Measurements from ENCODE around the gene C17orf75.

C17orf75 gene

GRCh38 chr17:32299580-32300164 is 42.3 kb downstream of the C17orf75 start:
- TF ChIP-seq, protein P1, sequence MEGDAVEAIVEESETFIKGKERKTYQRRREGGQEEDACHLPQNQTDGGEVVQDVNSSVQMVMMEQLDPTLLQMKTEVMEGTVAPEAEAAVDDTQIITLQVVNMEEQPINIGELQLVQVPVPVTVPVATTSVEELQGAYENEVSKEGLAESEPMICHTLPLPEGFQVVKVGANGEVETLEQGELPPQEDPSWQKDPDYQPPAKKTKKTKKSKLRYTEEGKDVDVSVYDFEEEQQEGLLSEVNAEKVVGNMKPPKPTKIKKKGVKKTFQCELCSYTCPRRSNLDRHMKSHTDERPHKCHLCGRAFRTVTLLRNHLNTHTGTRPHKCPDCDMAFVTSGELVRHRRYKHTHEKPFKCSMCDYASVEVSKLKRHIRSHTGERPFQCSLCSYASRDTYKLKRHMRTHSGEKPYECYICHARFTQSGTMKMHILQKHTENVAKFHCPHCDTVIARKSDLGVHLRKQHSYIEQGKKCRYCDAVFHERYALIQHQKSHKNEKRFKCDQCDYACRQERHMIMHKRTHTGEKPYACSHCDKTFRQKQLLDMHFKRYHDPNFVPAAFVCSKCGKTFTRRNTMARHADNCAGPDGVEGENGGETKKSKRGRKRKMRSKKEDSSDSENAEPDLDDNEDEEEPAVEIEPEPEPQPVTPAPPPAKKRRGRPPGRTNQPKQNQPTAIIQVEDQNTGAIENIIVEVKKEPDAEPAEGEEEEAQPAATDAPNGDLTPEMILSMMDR (conservative IDR thresholded peaks at IDR 0.05; ENCODE audit: low read depth) = no peak
- no peak overlapping the region for H3K27ac ChIP-seq
- POLR2A ChIA-PET (ENCODE audit: low non-redundant PET) = no interaction called here
- CTCF ChIA-PET = interaction anchor here (0.6 kb wide), 2 partner anchors 19 to 210 kb away, joined by 3 to 4 read pairs; no protein-coding TSS in a partner anchor
- no peak for DNase-seq (ENCODE audit: low spot score)

DNA sequence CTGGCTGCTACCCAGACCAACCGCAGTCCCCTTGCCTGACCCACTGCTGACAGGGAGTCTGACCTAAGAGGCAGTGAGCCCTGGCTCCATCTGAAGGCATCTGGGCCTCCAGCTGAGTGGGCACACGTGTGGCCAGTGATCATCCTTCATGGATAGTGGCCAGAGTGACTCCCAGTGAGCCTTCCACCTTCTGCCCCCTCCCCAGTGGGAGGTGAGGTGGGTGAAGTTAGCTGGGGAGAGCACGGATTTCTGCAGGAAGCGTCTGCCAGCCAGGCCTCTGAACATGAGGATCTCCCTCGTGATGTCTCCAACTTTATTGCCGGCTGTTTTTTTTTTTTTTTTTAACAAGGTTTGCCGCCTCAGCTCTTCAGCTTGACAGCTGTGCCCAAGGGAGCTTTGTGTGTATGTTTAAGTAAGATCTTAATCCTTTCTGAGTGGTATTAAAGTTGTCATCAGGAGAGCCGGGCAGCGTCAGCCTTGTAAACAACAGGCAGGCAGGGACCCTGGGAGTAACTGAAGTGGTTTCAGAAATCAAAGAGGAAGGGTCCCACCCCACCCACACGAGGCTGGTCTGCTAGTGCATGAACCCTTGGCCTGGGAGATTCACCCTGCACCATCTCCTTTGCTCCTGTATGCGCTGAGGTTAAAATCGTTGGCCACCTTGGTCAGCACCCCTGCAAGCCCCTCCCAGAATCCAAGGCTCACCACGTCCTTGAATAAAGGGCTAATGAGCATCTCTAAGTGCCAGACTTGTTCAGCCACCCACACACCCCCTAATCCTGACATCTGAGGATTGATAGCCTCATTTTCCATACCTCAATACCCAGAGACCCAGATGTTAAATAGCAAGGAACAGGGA is 43.0 kb downstream of the C17orf75 start:
- POLR2A ChIA-PET (ENCODE audit: low non-redundant PET) = no interaction called here
- CTCF ChIA-PET = interaction anchor here (0.6 kb wide), 2 partner anchors 20 to 210 kb away, joined by 3 to 4 read pairs; no protein-coding TSS in a partner anchor
- DNase-seq (ENCODE audit: low spot score) = no peak
- TF ChIP-seq, protein P1 (conservative IDR thresholded peaks at IDR 0.05; ENCODE audit: low read depth) = no peak
- H3K27ac ChIP-seq = no peak overlapping the region

DNA sequence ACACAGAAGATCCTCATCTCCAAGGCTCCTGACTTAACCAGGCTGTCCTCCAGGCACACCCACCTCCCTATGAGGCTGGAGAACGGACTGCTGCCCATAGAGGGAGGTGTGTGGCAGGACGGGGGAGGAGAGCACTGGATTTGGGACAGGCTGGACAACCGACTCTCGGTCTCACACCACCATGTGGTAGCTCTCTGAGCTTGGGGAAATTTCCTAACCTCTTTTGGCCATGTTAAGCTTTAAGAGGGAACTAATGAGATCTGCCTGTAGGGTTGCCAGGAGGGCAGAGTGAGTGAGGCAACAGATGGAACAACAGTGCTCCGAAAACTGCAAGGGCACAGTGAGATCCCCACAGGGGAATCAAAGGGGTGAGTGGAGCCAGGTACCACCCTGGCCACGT is 43.7 kb downstream of the C17orf75 start:
- ChIA-PET CTCF (no interaction called here), POLR2A (ENCODE audit: low non-redundant PET) (no interaction called here)

GRCh38 chr17:32297860-32298259 is 44.1 kb downstream of the C17orf75 start:
- TF ChIP-seq, protein P1 (conservative IDR thresholded peaks at IDR 0.05; ENCODE audit: low read depth) = no peak
- ChIA-PET CTCF (no interaction called here), POLR2A (ENCODE audit: low non-redundant PET) (no interaction called here)
- H3K27ac ChIP-seq = no peak overlapping the region
- DNase-seq (ENCODE audit: low spot score) = no peak

More for the DNA sequence above, 43.7 kb downstream of the C17orf75 start:
- TF ChIP-seq, protein P1 (conservative IDR thresholded peaks at IDR 0.05; ENCODE audit: low read depth) = no peak
- H3K27ac ChIP-seq = no peak overlapping the region
- no peak for DNase-seq (ENCODE audit: low spot score)

DNA sequence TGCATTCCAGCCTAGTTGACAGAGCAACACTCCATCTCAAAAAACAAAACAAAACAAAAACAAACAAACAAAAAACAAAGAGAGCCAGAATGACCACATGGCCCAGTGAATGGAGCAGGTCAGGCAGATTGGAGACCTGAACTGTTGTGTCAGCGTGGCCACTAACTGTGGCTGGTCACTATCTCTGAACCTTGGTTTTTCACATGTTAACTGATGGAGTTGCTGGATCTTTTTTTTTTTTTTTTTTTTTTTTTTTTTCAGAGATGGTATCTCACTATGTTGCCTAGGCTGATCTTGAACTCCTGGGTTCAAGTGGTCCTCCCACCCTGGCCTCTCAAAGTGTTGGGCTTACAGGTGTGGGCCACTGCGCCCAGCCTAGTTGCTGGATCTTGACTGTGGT is 44.5 kb downstream of the C17orf75 start:
- no peak overlapping the region for H3K27ac ChIP-seq
- ChIA-PET CTCF (interaction anchor here (0.6 kb wide), 1 partner anchor 164 kb away, joined by 3 read pairs; no protein-coding TSS in a partner anchor), POLR2A (ENCODE audit: low non-redundant PET) (no interaction called here)
- no peak for DNase-seq (ENCODE audit: low spot score)
- TF ChIP-seq, protein P1 (conservative IDR thresholded peaks at IDR 0.05; ENCODE audit: low read depth) = no peak

GRCh38 chr17:32292094-32292493 is 49.9 kb downstream of the C17orf75 start:
- TF ChIP-seq, protein P1 (conservative IDR thresholded peaks at IDR 0.05; ENCODE audit: low read depth) = no peak
- CTCF ChIA-PET = interaction anchor here (0.6 kb wide), 1 partner anchor 17 kb away, joined by 3 read pairs; no protein-coding TSS in a partner anchor
- no peak for DNase-seq (ENCODE audit: low spot score)
- POLR2A ChIA-PET (ENCODE audit: low non-redundant PET) = no interaction called here
- H3K27ac ChIP-seq = no peak overlapping the region

Data from RWPE1 (cell line).